Prostate gland (tissue), 2 donors: Measurements from ENCODE around the gene NEUROD4.

ENCODE experiments used
- POLR2AphosphoS5 ChIP-seq: sonication (generic); formaldehyde crosslinking; IDR thresholded peaks from one replicate; pipeline ENCODE4 v1.6.1; 2017; ENCODE audit warnings: antibody characterized with exemption
- TF ChIP-seq, protein P1 (sequence below), 4 experiments: fragments of 200-600 bp in 2 of 4; fragments of 450-650 bp in 2 of 4; sonication (generic) in 2 of 4; IDR thresholded peaks; 1 replicate in 3 of 4; 2 replicates in 1 of 4; pipeline ENCODE4 v1.5.1; 2016 to 2019; ENCODE audit warnings: antibody characterized with exemption in 4 of 4, mild to moderate bottlenecking in 2 of 4, moderate library complexity in 2 of 4

GRCh38 chr12:55051197-55051947 is 31.6 kb downstream of the NEUROD4 start:
- TF ChIP-seq, protein P1, sequence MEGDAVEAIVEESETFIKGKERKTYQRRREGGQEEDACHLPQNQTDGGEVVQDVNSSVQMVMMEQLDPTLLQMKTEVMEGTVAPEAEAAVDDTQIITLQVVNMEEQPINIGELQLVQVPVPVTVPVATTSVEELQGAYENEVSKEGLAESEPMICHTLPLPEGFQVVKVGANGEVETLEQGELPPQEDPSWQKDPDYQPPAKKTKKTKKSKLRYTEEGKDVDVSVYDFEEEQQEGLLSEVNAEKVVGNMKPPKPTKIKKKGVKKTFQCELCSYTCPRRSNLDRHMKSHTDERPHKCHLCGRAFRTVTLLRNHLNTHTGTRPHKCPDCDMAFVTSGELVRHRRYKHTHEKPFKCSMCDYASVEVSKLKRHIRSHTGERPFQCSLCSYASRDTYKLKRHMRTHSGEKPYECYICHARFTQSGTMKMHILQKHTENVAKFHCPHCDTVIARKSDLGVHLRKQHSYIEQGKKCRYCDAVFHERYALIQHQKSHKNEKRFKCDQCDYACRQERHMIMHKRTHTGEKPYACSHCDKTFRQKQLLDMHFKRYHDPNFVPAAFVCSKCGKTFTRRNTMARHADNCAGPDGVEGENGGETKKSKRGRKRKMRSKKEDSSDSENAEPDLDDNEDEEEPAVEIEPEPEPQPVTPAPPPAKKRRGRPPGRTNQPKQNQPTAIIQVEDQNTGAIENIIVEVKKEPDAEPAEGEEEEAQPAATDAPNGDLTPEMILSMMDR (IDR thresholded peaks at IDR 0.05): no peak
- no peak for TF ChIP-seq POLR2AphosphoS5
